ENCODE measurements around the gene GIT2.
A peak's percentile ranks its signal among the peaks of the same experiment; 100 is the strongest.

The GIT2 gene

GRCh38 chr12:110015132-110015531, 19.0 kb upstream of the GIT2 start:
- no peak overlapping the region for H3K9ac ChIP-seq (ENCODE audit: low read length)
- no peak overlapping the region for H3K4ac ChIP-seq (ENCODE audit: low read depth in 1 of 2, low read length in 2 of 2)
- no peak overlapping the region for H2BK5ac ChIP-seq (ENCODE audit: low read depth, low read length, poor library complexity, severe bottlenecking)
- no peaks in the 10 kb centered on the region for H3K9me3 ChIP-seq (ENCODE audit: control insufficient read depth, low read length)
- H2BK15ac ChIP-seq (ENCODE audit: low read depth, poor library complexity, severe bottlenecking) = no peak overlapping the region
- H2AFZ ChIP-seq (ENCODE audit: low read depth, low read length) = no peak overlapping the region
- no peak overlapping the region for H3K14ac ChIP-seq (ENCODE audit: low read length in 2 of 2)
- H2AK5ac ChIP-seq (ENCODE audit: low read length, severe bottlenecking) = no peak overlapping the region
- peaks cover 22% of the 10 kb centered on the region for H3K79me1 ChIP-seq (replicated peaks; ENCODE audit: low read length, poor library complexity, severe bottlenecking)
- no peak overlapping the region for H3K23ac ChIP-seq (ENCODE audit: low read length in 2 of 2)
- H2BK120ac ChIP-seq (ENCODE audit: low read depth, low read length) = no peak overlapping the region
- no peak overlapping the region for H4K91ac ChIP-seq (ENCODE audit: low read length)
- no peaks in the 10 kb centered on the region for H3K27me3 ChIP-seq (ENCODE audit: control insufficient read depth in 1 of 2, insufficient read depth in 1 of 2, low read length in 2 of 2)
- H3K27ac ChIP-seq (ENCODE audit: low read length, poor library complexity, severe bottlenecking) = no peak overlapping the region
- H3K4me1 ChIP-seq (ENCODE audit: control insufficient read depth, insufficient read depth, low read depth, low read length) = peaks cover 3% of the 10 kb centered on the region
- H2BK12ac ChIP-seq (ENCODE audit: low read length in 2 of 2) = no peak overlapping the region
- H3K4me3 ChIP-seq (ENCODE audit: insufficient read depth in 1 of 2, low read depth in 1 of 2, low read length in 2 of 2) = no peak overlapping the region
- H3K36me3 ChIP-seq (ENCODE audit: control insufficient read depth in 1 of 2, insufficient read depth in 2 of 2, low read depth in 1 of 2, low read length in 2 of 2) = peaks cover 0 to 67% of the 10 kb centered on the region in 2 experiments
- H3K18ac ChIP-seq (ENCODE audit: low read depth in 1 of 2, low read length in 2 of 2) = no peak overlapping the region
- 96% methylated on average over 2 of the region's 2 CpGs for WGBS
- DNase-seq = no peak
- H3K4me2 ChIP-seq (ENCODE audit: low read length, poor library complexity, severe bottlenecking) = no peak overlapping the region
- H4K8ac ChIP-seq (ENCODE audit: low read length) = no peak overlapping the region

DNA sequence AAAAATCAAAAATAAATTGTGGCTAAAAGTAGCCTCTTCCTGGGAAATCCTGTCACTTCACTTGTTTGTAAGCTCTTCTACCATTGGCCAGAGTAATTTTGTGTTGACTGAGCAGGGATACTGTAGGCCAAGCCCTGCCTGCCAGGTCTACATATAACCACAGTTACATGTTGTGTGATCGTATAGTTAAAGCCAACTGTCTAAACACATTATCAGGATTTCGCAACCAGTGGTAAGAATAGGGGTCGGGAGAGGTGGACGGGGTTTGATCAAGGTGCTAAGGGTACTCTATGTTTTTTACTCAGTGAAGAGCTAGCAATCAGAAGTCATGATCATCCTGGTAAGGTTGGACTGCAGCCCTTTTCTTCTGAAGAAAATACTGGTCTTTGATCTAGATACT, 16.5 kb upstream of the GIT2 start:
- no peak for DNase-seq
- Histone ChIP-seq H3K14ac (ENCODE audit: low read length in 2 of 2) (no peak overlapping the region), H2BK120ac (ENCODE audit: low read depth, low read length) (no peak overlapping the region), H2BK15ac (ENCODE audit: low read depth, poor library complexity, severe bottlenecking) (no peak overlapping the region), H3K27me3 (ENCODE audit: control insufficient read depth in 1 of 2, insufficient read depth in 1 of 2, low read length in 2 of 2) (no peaks in the 10 kb centered on the region), H3K9ac (ENCODE audit: low read length) (no peak overlapping the region), H3K4me1 (ENCODE audit: control insufficient read depth, insufficient read depth, low read depth, low read length) (peaks cover 3% of the 10 kb centered on the region), H2BK5ac (ENCODE audit: low read depth, low read length, poor library complexity, severe bottlenecking) (no peak overlapping the region), H2AK5ac (ENCODE audit: low read length, severe bottlenecking) (no peak overlapping the region), H3K23ac (ENCODE audit: low read length in 2 of 2) (no peak overlapping the region), H3K4me3 (ENCODE audit: insufficient read depth in 1 of 2, low read depth in 1 of 2, low read length in 2 of 2) (no peak overlapping the region), H3K4ac (ENCODE audit: low read depth in 1 of 2, low read length in 2 of 2) (no peak overlapping the region), H2BK12ac (ENCODE audit: low read length in 2 of 2) (no peak overlapping the region), H3K79me1 (replicated peaks; ENCODE audit: low read length, poor library complexity, severe bottlenecking) (peaks cover 20% of the 10 kb centered on the region), H2AFZ (ENCODE audit: low read depth, low read length) (no peak overlapping the region), H3K36me3 (ENCODE audit: control insufficient read depth in 1 of 2, insufficient read depth in 2 of 2, low read depth in 1 of 2, low read length in 2 of 2) (peaks cover 0 to 42% of the 10 kb centered on the region in 2 experiments), H3K4me2 (ENCODE audit: low read length, poor library complexity, severe bottlenecking) (no peak overlapping the region), H4K8ac (ENCODE audit: low read length) (no peak overlapping the region), H3K18ac (ENCODE audit: low read depth in 1 of 2, low read length in 2 of 2) (no peak overlapping the region), H3K27ac (ENCODE audit: low read length, poor library complexity, severe bottlenecking) (no peak overlapping the region), H4K91ac (ENCODE audit: low read length) (no peak overlapping the region), H3K9me3 (ENCODE audit: control insufficient read depth, low read length) (no peaks in the 10 kb centered on the region)
- 95% methylated on average over 3 of the region's 4 CpGs for WGBS

GRCh38 chr12:110012137-110012536, 16.0 kb upstream of the GIT2 start:
- Histone ChIP-seq H3K4me1 (ENCODE audit: control insufficient read depth, insufficient read depth, low read depth, low read length) (peaks cover 3% of the 10 kb centered on the region), H2AK5ac (ENCODE audit: low read length, severe bottlenecking) (no peak overlapping the region), H3K23ac (ENCODE audit: low read length in 2 of 2) (no peak overlapping the region), H3K18ac (ENCODE audit: low read depth in 1 of 2, low read length in 2 of 2) (no peak overlapping the region), H3K36me3 (ENCODE audit: control insufficient read depth in 1 of 2, insufficient read depth in 2 of 2, low read depth in 1 of 2, low read length in 2 of 2) (peaks cover 0 to 38% of the 10 kb centered on the region in 2 experiments), H4K8ac (ENCODE audit: low read length) (no peak overlapping the region), H3K9ac (ENCODE audit: low read length) (peak overlapping the region; percentile 0), H3K27me3 (ENCODE audit: control insufficient read depth in 1 of 2, insufficient read depth in 1 of 2, low read length in 2 of 2) (no peaks in the 10 kb centered on the region), H2AFZ (ENCODE audit: low read depth, low read length) (no peak overlapping the region), H2BK12ac (ENCODE audit: low read length in 2 of 2) (no peak overlapping the region), H3K27ac (ENCODE audit: low read length, poor library complexity, severe bottlenecking) (no peak overlapping the region), H2BK5ac (ENCODE audit: low read depth, low read length, poor library complexity, severe bottlenecking) (no peak overlapping the region), H3K4me3 (ENCODE audit: insufficient read depth in 1 of 2, low read depth in 1 of 2, low read length in 2 of 2) (peak overlapping the region in 1 of 2 experiments; percentile 17), H3K9me3 (ENCODE audit: control insufficient read depth, low read length) (no peaks in the 10 kb centered on the region), H2BK120ac (ENCODE audit: low read depth, low read length) (no peak overlapping the region), H3K4ac (ENCODE audit: low read depth in 1 of 2, low read length in 2 of 2) (no peak overlapping the region), H3K79me1 (replicated peaks; ENCODE audit: low read length, poor library complexity, severe bottlenecking) (peaks cover 20% of the 10 kb centered on the region), H2BK15ac (ENCODE audit: low read depth, poor library complexity, severe bottlenecking) (no peak overlapping the region), H3K4me2 (ENCODE audit: low read length, poor library complexity, severe bottlenecking) (no peak overlapping the region), H4K91ac (ENCODE audit: low read length) (no peak overlapping the region), H3K14ac (ENCODE audit: low read length in 2 of 2) (no peak overlapping the region)
- DNase-seq = no peak
- 100% methylated on average over 6 of the region's 6 CpGs for WGBS

GRCh38 chr12:110010853-110011723, 14.9 kb upstream of the GIT2 start:
- no peak overlapping the region for H2BK120ac ChIP-seq (ENCODE audit: low read depth, low read length)
- H3K4me3 ChIP-seq (ENCODE audit: insufficient read depth in 1 of 2, low read depth in 1 of 2, low read length in 2 of 2) = no peak overlapping the region
- H3K18ac ChIP-seq (ENCODE audit: low read depth in 1 of 2, low read length in 2 of 2) = no peak overlapping the region
- no peak overlapping the region for H3K4me2 ChIP-seq (ENCODE audit: low read length, poor library complexity, severe bottlenecking)
- no peaks in the 10 kb centered on the region for H3K9me3 ChIP-seq (ENCODE audit: control insufficient read depth, low read length)
- no peak overlapping the region for H2AFZ ChIP-seq (ENCODE audit: low read depth, low read length)
- no peak overlapping the region for H2BK5ac ChIP-seq (ENCODE audit: low read depth, low read length, poor library complexity, severe bottlenecking)
- H3K4ac ChIP-seq (ENCODE audit: low read depth in 1 of 2, low read length in 2 of 2) = no peak overlapping the region
- no peak overlapping the region for H3K23ac ChIP-seq (ENCODE audit: low read length in 2 of 2)
- peaks cover 22% of the 10 kb centered on the region for H3K79me1 ChIP-seq (replicated peaks; ENCODE audit: low read length, poor library complexity, severe bottlenecking)
- H2BK12ac ChIP-seq (ENCODE audit: low read length in 2 of 2) = no peak overlapping the region
- no peak overlapping the region for H4K91ac ChIP-seq (ENCODE audit: low read length)
- H3K27ac ChIP-seq (ENCODE audit: low read length, poor library complexity, severe bottlenecking) = no peak overlapping the region
- H3K27me3 ChIP-seq (ENCODE audit: control insufficient read depth in 1 of 2, insufficient read depth in 1 of 2, low read length in 2 of 2) = no peaks in the 10 kb centered on the region
- H2AK5ac ChIP-seq (ENCODE audit: low read length, severe bottlenecking) = no peak overlapping the region
- no peak overlapping the region for H2BK15ac ChIP-seq (ENCODE audit: low read depth, poor library complexity, severe bottlenecking)
- H3K9ac ChIP-seq (ENCODE audit: low read length) = no peak overlapping the region
- peaks cover 3% of the 10 kb centered on the region for H3K4me1 ChIP-seq (ENCODE audit: control insufficient read depth, insufficient read depth, low read depth, low read length)
- WGBS = 99% methylated on average over 13 of the region's 13 CpGs
- H4K8ac ChIP-seq (ENCODE audit: low read length) = no peak overlapping the region
- no peak for DNase-seq
- H3K14ac ChIP-seq (ENCODE audit: low read length in 2 of 2) = no peak overlapping the region
- peaks cover 0 to 29% of the 10 kb centered on the region in 2 experiments for H3K36me3 ChIP-seq (ENCODE audit: control insufficient read depth in 1 of 2, insufficient read depth in 2 of 2, low read depth in 1 of 2, low read length in 2 of 2)
